HepG2 (cell line): ENCODE data around the gene MARCHF11. TPM values are rescaled to one million over a fixed set of nuclear protein-coding genes. Genes with fewer than 3 reads are reported as not detected.

Experiments used
- ATAC-seq: fragments of 200-7000 bp; cut with Tn5 transposase; 3 replicates; pipeline ENCODE4 v1.9.1; 2020; ENCODE audit warnings: mild to moderate bottlenecking, moderate library complexity
- BruUV-seq: library from RNA; stranded (reverse); fragments of 400-500 nt; replicated peaks from 2 replicates; lab custom pipeline; 2021; lab: Mats Ljungman, UMichigan
- CTCF ChIA-PET: fragments of 300-600 bp; formaldehyde crosslinking; extraction: SDS; loops from one replicate; lab custom pipeline; 2021; ENCODE audit warnings: low total read pairs, inconsistent platforms, low intra/inter-chr PET ratio; lab: Yijun Ruan, JAX
- POLR2A ChIA-PET: fragments of 350-600 bp; sonication (Branson Sonifier 250); formaldehyde crosslinking; loops from one replicate; lab custom pipeline; 2020; ENCODE audit warnings: antibody characterized with exemption, inconsistent platforms; lab: Yijun Ruan, JAX
- DNase-seq: peaks from one replicate; pipeline ENCODE4 v3.0.0-alpha.2; 2015; ENCODE audit warnings: low spot score
- FAIRE-seq: peaks from 3 replicates; lab custom pipeline; 2011; peaks lifted over from hg19 to GRCh38; lab: Jason Lieb, UNC
- H2AFZ ChIP-seq: one replicate; pipeline ENCODE4 v1.6.1; 2011; ENCODE audit warnings: low read length, inconsistent platforms
- H3K27ac ChIP-seq: fragments of 300-600 bp; 3 replicates; pipeline ENCODE4 v1.8.0; 2011; ENCODE audit warnings: mixed run types, mild to moderate bottlenecking, mixed read lengths, low read length, inconsistent platforms; ENCODE audit not compliant: insufficient read depth; ENCODE audit errors: extremely low read length
- H3K27me3 ChIP-seq, 2 experiments: fragments of 200-600 bp in 1 of 2; 2 replicates in 1 of 2; 3 replicates in 1 of 2; pipeline versions ENCODE4 v1.6.0 to v1.8.0; 2011; ENCODE audit warnings: low read length in 2 of 2, mild to moderate bottlenecking in 2 of 2, moderate library complexity in 2 of 2, inconsistent platforms in 1 of 2; ENCODE audit not compliant: insufficient read depth in 2 of 2, control insufficient read depth in 1 of 2
- H3K36me3 ChIP-seq, 2 experiments: fragments of 200-600 bp in 1 of 2; replicated peaks in 1 of 2; 2 replicates in 1 of 2; 3 replicates in 1 of 2; pipeline versions ENCODE4 v1.5.1 to v1.8.0; 2011; ENCODE audit warnings: low read length in 2 of 2, inconsistent platforms in 1 of 2; ENCODE audit not compliant: insufficient read depth in 2 of 2, control insufficient read depth in 1 of 2
- H3K4me1 ChIP-seq: 2 replicates; pipeline ENCODE4 v1.5.1; 2012; ENCODE audit warnings: low read length, inconsistent platforms; ENCODE audit not compliant: insufficient read depth
- H3K4me2 ChIP-seq: 2 replicates; pipeline ENCODE4 v1.6.0; 2011; ENCODE audit warnings: low read depth, low read length, inconsistent platforms
- H3K4me3 ChIP-seq, 3 experiments: fragments of 200-600 bp in 1 of 3; sonication (generic), shearing (Covaris generic) in 1 of 3; replicated peaks in 1 of 3; 2 replicates each; pipeline ENCODE4 v1.5.1; 2011 to 2016; ENCODE audit warnings: low read length in 3 of 3, inconsistent platforms in 2 of 3, low read depth in 2 of 3, mild to moderate bottlenecking in 2 of 3, control low read depth in 1 of 3, mixed read lengths in 1 of 3; ENCODE audit not compliant: insufficient read depth in 1 of 3
- H3K79me2 ChIP-seq: one replicate; pipeline ENCODE4 v1.6.1; 2011; ENCODE audit warnings: low read length, inconsistent platforms; ENCODE audit not compliant: insufficient read depth
- H3K9ac ChIP-seq: 2 replicates; pipeline ENCODE4 v1.6.0; 2011; ENCODE audit warnings: mild to moderate bottlenecking, low read depth, low read length, inconsistent platforms; ENCODE audit not compliant: insufficient read depth
- H3K9me3 ChIP-seq: 2 replicates; pipeline ENCODE4 v1.5.1; 2012; ENCODE audit warnings: mild to moderate bottlenecking, low read length
- H4K20me1 ChIP-seq: 2 replicates; pipeline ENCODE4 v1.6.0; 2011; ENCODE audit warnings: inconsistent platforms, mild to moderate bottlenecking, low read length, moderate library complexity; ENCODE audit not compliant: insufficient read depth
- ARNT ChIP-seq: fragments of 450-650 bp; IDR thresholded peaks from 2 replicates; pipeline ENCODE4 v1.6.1; 2017
- ATF7-NPFF ChIP-seq: sonication (generic); formaldehyde crosslinking; IDR thresholded peaks from 2 replicates; pipeline ENCODE4 v1.8.1; 2023; ENCODE audit warnings: mild to moderate bottlenecking, low read depth, missing genetic modification reagents, moderate library complexity
- ELF4 ChIP-seq: sonication (generic); formaldehyde crosslinking; IDR thresholded peaks from 2 replicates; pipeline ENCODE4 v1.5.0; 2020; ENCODE audit warnings: missing genetic modification reagents, mild to moderate bottlenecking, moderate library complexity, borderline replicate concordance
- MIER3 ChIP-seq: IDR thresholded peaks from 2 replicates; pipeline ENCODE4 v1.6.1; 2016; ENCODE audit warnings: missing compliant biosample characterization, borderline replicate concordance
- NONO ChIP-seq, 2 experiments: fragments of 450-650 bp in 1 of 2; sonication (generic) in 1 of 2; formaldehyde crosslinking in 1 of 2; IDR thresholded peaks in 1 of 2; conservative IDR thresholded peaks in 1 of 2; 2 replicates each; pipeline versions ENCODE4 v1.6.1 to v1.8.0; 2017 to 2022; ENCODE audit warnings: mild to moderate bottlenecking in 1 of 2, missing genetic modification reagents in 1 of 2, moderate library complexity in 1 of 2
- POGK ChIP-seq: sonication (generic); formaldehyde crosslinking; conservative IDR thresholded peaks from 2 replicates; pipeline ENCODE4 v1.8.0; 2022; ENCODE audit warnings: mild to moderate bottlenecking, moderate library complexity, missing genetic modification reagents
- RFXANK ChIP-seq: IDR thresholded peaks from 2 replicates; pipeline ENCODE4 v1.6.1; 2016
- SMC3 ChIP-seq: IDR thresholded peaks from 2 replicates; pipeline ENCODE4 v1.6.1; 2011; ENCODE audit warnings: low read length, improper control_type of control experiment
- SNAPC2 ChIP-seq: sonication (generic); formaldehyde crosslinking; IDR thresholded peaks from 2 replicates; pipeline ENCODE4 v1.8.1; 2022; ENCODE audit warnings: mild to moderate bottlenecking, missing genetic modification reagents
- SP5 ChIP-seq: IDR thresholded peaks from 2 replicates; pipeline ENCODE4 v1.6.1; 2016; ENCODE audit warnings: low read depth, borderline replicate concordance
- ZNF251 ChIP-seq: sonication (generic); formaldehyde crosslinking; IDR thresholded peaks from 2 replicates; pipeline ENCODE4 v1.9.0; 2021; ENCODE audit warnings: mild to moderate bottlenecking, missing genetic modification reagents
- ZNF274 ChIP-seq: sonication (generic); formaldehyde crosslinking; IDR thresholded peaks from 2 replicates; pipeline ENCODE4 v1.5.1; 2020; ENCODE audit warnings: mild to moderate bottlenecking, missing genetic modification reagents
- ZNF558 ChIP-seq: sonication (generic); formaldehyde crosslinking; IDR thresholded peaks from 2 replicates; pipeline ENCODE4 v1.9.0; 2022; ENCODE audit warnings: mild to moderate bottlenecking, missing genetic modification reagents, borderline replicate concordance
- ZNF781 ChIP-seq: sonication (generic); formaldehyde crosslinking; IDR thresholded peaks from 2 replicates; pipeline ENCODE4 v1.5.1; 2020; ENCODE audit warnings: borderline replicate concordance, mild to moderate bottlenecking, missing genetic modification reagents; ENCODE audit errors: not compliant biosample characterization
- WGBS: methylation state at CpG from one replicate; pipeline ENCODE4 v1.1.6; 2017; ENCODE audit warnings: low lambda C conversion rate; 5-methylcytosine and 5-hydroxymethylcytosine counted together
- in situ Hi-C: cut with HindIII; loops from 2 replicates; pipeline ENCODE4 v1.10.0; 2017; ENCODE audit warnings: low pct_unique_long_range_greater_than_20kb; ENCODE audit not compliant: extremely low pct_ligation_motif_present
- intact Hi-C: fragments of 100-400 bp; cut with micrococcal nuclease; formaldehyde crosslinking; loops from one replicate; pipeline ENCODE4 v1.10.0; 2022; ENCODE audit not compliant: unreplicated experiment
- polyA plus RNA-seq, 8 experiments: library from polyadenylated mRNA; depleted of rRNA in 3 of 8; stranded (reverse) in 7 of 8; unstranded in 1 of 8; fragments of >200 nt; fragmentation: Illumina TruSeq in 4 of 8; extraction: Trizol in 4 of 8; gene quantifications; 2 replicates each; pipeline versions ENCODE4 v1.2.1 to v1.2.3, GENCODE V29; 2011 to 2016; ENCODE audit warnings: low read depth in 4 of 8, missing spikeins in 1 of 8, mixed read lengths in 1 of 8; ENCODE audit not compliant: insufficient read depth in 1 of 8
- total RNA-seq, 5 experiments: library from RNA; depleted of rRNA; stranded (reverse); fragments of >200 nt; fragmentation: Illumina TruSeq; extraction: Trizol; gene quantifications; 2 replicates each; pipeline ENCODE4 v1.2.3, GENCODE V29; 2016; ENCODE audit warnings: low read depth in 1 of 5
- TF ChIP-seq, protein P1 (sequence below): sonication (generic); formaldehyde crosslinking; IDR thresholded peaks from 2 replicates; pipeline ENCODE4 v1.5.0; 2020; ENCODE audit warnings: missing genetic modification reagents, mild to moderate bottlenecking, borderline replicate concordance
- TF ChIP-seq, protein P2 (sequence below): sonication (generic); formaldehyde crosslinking; IDR thresholded peaks from 2 replicates; pipeline ENCODE4 v1.9.0; 2021; ENCODE audit warnings: missing genetic modification reagents, borderline replicate concordance

Gene MARCHF11
- total and polyA plus RNA-seq, 2 of the 13 experiments (the other 11 are each of a cell fraction or from before 2014, with no cell fraction given): not detected

GRCh38 chr5:16159636-16160035 lies 20.0 kb downstream of the MARCHF11 start:
- Histone ChIP-seq H3K4me3 (no peak overlapping the region), H3K4me2 (no peak overlapping the region), H3K36me3 (no peaks in the 10 kb centered on the region), H3K27ac (no peak overlapping the region), H3K79me2 (no peaks in the 10 kb centered on the region), H3K4me1 (no peaks in the 10 kb centered on the region)
- ChIA-PET CTCF (no interaction called here), POLR2A (no interaction called here)
- no TSS peak for BruUV-seq
- no peak for FAIRE-seq
- 0% methylated on average over 2 of the region's 2 CpGs for WGBS
- in situ Hi-C loops: loop anchor here (5.0 kb wide), 1 partner anchor 298 kb away; no protein-coding TSS in a partner anchor
- intact Hi-C loops: loop anchor here (1.0 kb wide), 2 partner anchors 297 to 393 kb away; no protein-coding TSS in a partner anchor
- DNase-seq: no peak
- TF ChIP-seq ARNT: no peak
- TF ChIP-seq POGK: no peak
- no peak for TF ChIP-seq ZNF781 (CRISPR knock-in tag)
- TF ChIP-seq, protein P1, sequence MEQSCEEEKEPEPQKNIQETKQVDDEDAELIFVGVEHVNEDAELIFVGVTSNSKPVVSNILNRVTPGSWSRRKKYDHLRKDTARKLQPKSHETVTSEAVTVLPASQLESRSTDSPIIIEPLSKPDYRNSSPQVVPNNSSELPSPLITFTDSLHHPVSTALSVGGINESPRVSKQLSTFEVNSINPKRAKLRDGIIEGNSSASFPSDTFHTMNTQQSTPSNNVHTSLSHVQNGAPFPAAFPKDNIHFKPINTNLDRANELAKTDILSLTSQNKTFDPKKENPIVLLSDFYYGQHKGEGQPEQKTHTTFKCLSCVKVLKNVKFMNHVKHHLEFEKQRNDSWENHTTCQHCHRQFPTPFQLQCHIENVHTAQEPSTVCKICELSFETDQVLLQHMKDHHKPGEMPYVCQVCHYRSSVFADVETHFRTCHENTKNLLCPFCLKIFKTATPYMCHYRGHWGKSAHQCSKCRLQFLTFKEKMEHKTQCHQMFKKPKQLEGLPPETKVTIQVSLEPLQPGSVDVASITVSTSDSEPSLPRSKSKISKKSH (CRISPR knock-in tag): no peak
- no peak for TF ChIP-seq MIER3 (CRISPR knock-in tag)
- TF ChIP-seq SMC3: no peak
- no peak for TF ChIP-seq ZNF558 (CRISPR knock-in tag)
- TF ChIP-seq SNAPC2: no peak
- no peak for TF ChIP-seq NONO (IDR thresholded peaks at IDR 0.05)
- TF ChIP-seq NONO (CRISPR knock-in tag; conservative IDR thresholded peaks at IDR 0.05): no peak
- TF ChIP-seq ZNF274 (CRISPR knock-in tag): no peak
- no peak for TF ChIP-seq RFXANK (CRISPR knock-in tag)
- no peak for TF ChIP-seq SP5
- no peak for TF ChIP-seq ZNF251 (CRISPR knock-in tag)
- TF ChIP-seq, protein P2, sequence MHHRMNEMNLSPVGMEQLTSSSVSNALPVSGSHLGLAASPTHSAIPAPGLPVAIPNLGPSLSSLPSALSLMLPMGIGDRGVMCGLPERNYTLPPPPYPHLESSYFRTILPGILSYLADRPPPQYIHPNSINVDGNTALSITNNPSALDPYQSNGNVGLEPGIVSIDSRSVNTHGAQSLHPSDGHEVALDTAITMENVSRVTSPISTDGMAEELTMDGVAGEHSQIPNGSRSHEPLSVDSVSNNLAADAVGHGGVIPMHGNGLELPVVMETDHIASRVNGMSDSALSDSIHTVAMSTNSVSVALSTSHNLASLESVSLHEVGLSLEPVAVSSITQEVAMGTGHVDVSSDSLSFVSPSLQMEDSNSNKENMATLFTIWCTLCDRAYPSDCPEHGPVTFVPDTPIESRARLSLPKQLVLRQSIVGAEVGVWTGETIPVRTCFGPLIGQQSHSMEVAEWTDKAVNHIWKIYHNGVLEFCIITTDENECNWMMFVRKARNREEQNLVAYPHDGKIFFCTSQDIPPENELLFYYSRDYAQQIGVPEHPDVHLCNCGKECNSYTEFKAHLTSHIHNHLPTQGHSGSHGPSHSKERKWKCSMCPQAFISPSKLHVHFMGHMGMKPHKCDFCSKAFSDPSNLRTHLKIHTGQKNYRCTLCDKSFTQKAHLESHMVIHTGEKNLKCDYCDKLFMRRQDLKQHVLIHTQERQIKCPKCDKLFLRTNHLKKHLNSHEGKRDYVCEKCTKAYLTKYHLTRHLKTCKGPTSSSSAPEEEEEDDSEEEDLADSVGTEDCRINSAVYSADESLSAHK (CRISPR knock-in tag): no peak
- TF ChIP-seq ELF4 (CRISPR knock-in tag): no peak
- no peak for TF ChIP-seq ATF7-NPFF
- TF ChIP-seq, all 625 proteins: peak for 0
- no peak overlapping the region for H2AFZ ChIP-seq
- ATAC-seq: no peak
- H3K27me3 ChIP-seq: no peaks in the 10 kb centered on the region
- no peaks in the 10 kb centered on the region for H4K20me1 ChIP-seq
- no peaks in the 10 kb centered on the region for H3K9me3 ChIP-seq
- H3K9ac ChIP-seq: no peak overlapping the region
